Stimulated activated CD4-positive, alpha-beta T cell treated with anti-CD3 and anti-CD28 coated beads, Interleukin-2, amount 100 ng/mL, for 24 hours (primary cell): Measurements from ENCODE around the gene TMPRSS3.
"Not testable (repeated sequence)": the region's sequence is repeated elsewhere in the genome, so short reads cannot be mapped to it uniquely, and the experiment has no call there.

Experiments used
- DNase-seq, 2 donors: peaks; one replicate each; pipeline ENCODE4 v3.0.0-alpha.2; 2020

Gene TMPRSS3

GRCh38 chr21:42427809-42428419, 32.1 kb upstream of the TMPRSS3 start:
- no peak for DNase-seq

GRCh38 chr21:42426876-42427480, 31.1 kb upstream of the TMPRSS3 start:
- DNase-seq, result no peak

GRCh38 chr21:42426424-42426823, 30.6 kb upstream of the TMPRSS3 start:
- DNase-seq, result no peak

GRCh38 chr21:42425591-42425990, 29.7 kb upstream of the TMPRSS3 start:
- no peak for DNase-seq

- DNase-seq, result peak; percentile 56 to 67
Observed at GRCh38 chr21:42424914-42425541, 29.2 kb upstream of the TMPRSS3 start.

- no peak for DNase-seq
Observed at GRCh38 chr21:42423685-42424084, 27.8 kb upstream of the TMPRSS3 start.

GRCh38 chr21:42423197-42423675, 27.4 kb upstream of the TMPRSS3 start:
- peak; percentile 55 to 57 for DNase-seq

- DNase-seq, result no peak
Observed at GRCh38 chr21:42421018-42421793, 25.4 kb upstream of the TMPRSS3 start.

- DNase-seq, result no peak
Observed at GRCh38 chr21:42419845-42420244, 24.0 kb upstream of the TMPRSS3 start.

GRCh38 chr21:42418886-42419285, 23.0 kb upstream of the TMPRSS3 start:
- no peak for DNase-seq

- no peak for DNase-seq
Observed at GRCh38 chr21:42417533-42417932, 21.7 kb upstream of the TMPRSS3 start.

GRCh38 chr21:42414928-42415769, 19.3 kb upstream of the TMPRSS3 start:
- DNase-seq, result peak; percentile 94 to 95

GRCh38 chr21:42414553-42414927, 18.7 kb upstream of the TMPRSS3 start:
- no peak for DNase-seq

- DNase-seq, result no peak
Observed at GRCh38 chr21:42414066-42414465, 18.2 kb upstream of the TMPRSS3 start.

- peak; percentile 58 to 59 for DNase-seq
Observed at GRCh38 chr21:42413500-42413899, 17.6 kb upstream of the TMPRSS3 start.

- DNase-seq, result no peak
Observed at GRCh38 chr21:42413093-42413492, 17.2 kb upstream of the TMPRSS3 start.

- no peak for DNase-seq
Observed at GRCh38 chr21:42412636-42412933, 16.7 kb upstream of the TMPRSS3 start.

- DNase-seq, result no peak
Observed at GRCh38 chr21:42411891-42412635, 16.2 kb upstream of the TMPRSS3 start.

- DNase-seq, result peak in 1 of 2 donors; percentile 45
Observed at GRCh38 chr21:42411197-42411869, 15.5 kb upstream of the TMPRSS3 start.

- DNase-seq, result no peak
Observed at GRCh38 chr21:42409366-42409765, 13.5 kb upstream of the TMPRSS3 start.

GRCh38 chr21:42408718-42409117, 12.9 kb upstream of the TMPRSS3 start:
- not testable (repeated sequence) for DNase-seq
